ENCODE data around the gene CPT1A.

- TF ChIP-seq CTCF (IDR thresholded peaks at IDR 0.05), result no peak
- no peak for TF ChIP-seq REST (IDR thresholded peaks at IDR 0.05; ENCODE audit: low read depth, low read length)
Measured at GRCh38 chr11:68880851-68881250, 39.1 kb upstream of the CPT1A start.

Measured in SK-N-SH (cell line).